GM03348 (cell line): Measurements from ENCODE around the gene LDLRAD4.

ENCODE experiments used
- DNase-seq: peaks from one replicate; pipeline ENCODE4 v3.0.0; 2012; ENCODE audit warnings: low spot score

Gene LDLRAD4

GRCh38 chr18:13218368-13218991, at the start of gene LDLRAD4:
Gene LDLRAD4 (plus strand): TSS chr18:13218760.
- DNase-seq: peak; percentile 48

GRCh38 chr18:13173578-13174145, 44.9 kb upstream of the LDLRAD4 start:
- DNase-seq: no peak

GRCh38 chr18:13175266-13175665, 43.3 kb upstream of the LDLRAD4 start:
- no peak for DNase-seq

- DNase-seq: no peak
These were observed 42.8 kb upstream of the LDLRAD4 start for GRCh38 chr18:13175754-13176210.

- no peak for DNase-seq
These were observed 41.7 kb upstream of the LDLRAD4 start for GRCh38 chr18:13176847-13177246.

- no peak for DNase-seq
These were observed 40.4 kb upstream of the LDLRAD4 start for GRCh38 chr18:13178197-13178596.

- DNase-seq: no peak
These were observed 39.6 kb upstream of the LDLRAD4 start for GRCh38 chr18:13178976-13179375.

- no peak for DNase-seq
These were observed 38.9 kb upstream of the LDLRAD4 start for GRCh38 chr18:13179566-13180113.

- DNase-seq: no peak
These were observed 37.8 kb upstream of the LDLRAD4 start for GRCh38 chr18:13180614-13181375.

- no peak for DNase-seq
These were observed 36.8 kb upstream of the LDLRAD4 start for GRCh38 chr18:13181765-13182164.

GRCh38 chr18:13183359-13183758, 35.2 kb upstream of the LDLRAD4 start:
- DNase-seq: no peak

GRCh38 chr18:13183790-13184189, 34.8 kb upstream of the LDLRAD4 start:
- DNase-seq: no peak

GRCh38 chr18:13184396-13184795, 34.2 kb upstream of the LDLRAD4 start:
- no peak for DNase-seq

GRCh38 chr18:13185675-13186198, 32.8 kb upstream of the LDLRAD4 start:
- no peak for DNase-seq

GRCh38 chr18:13186687-13187086, 31.9 kb upstream of the LDLRAD4 start:
- no peak for DNase-seq

GRCh38 chr18:13187498-13187897, 31.1 kb upstream of the LDLRAD4 start:
- DNase-seq: no peak

- no peak for DNase-seq
These were observed 27.5 kb upstream of the LDLRAD4 start for GRCh38 chr18:13191031-13191430.

- no peak for DNase-seq
These were observed 26.8 kb upstream of the LDLRAD4 start for GRCh38 chr18:13191779-13192178.

GRCh38 chr18:13192970-13193369, 25.6 kb upstream of the LDLRAD4 start:
- DNase-seq: no peak

- no peak for DNase-seq
These were observed 24.3 kb upstream of the LDLRAD4 start for GRCh38 chr18:13194239-13194638.

GRCh38 chr18:13198701-13199100, 19.9 kb upstream of the LDLRAD4 start:
- no peak for DNase-seq

GRCh38 chr18:13199169-13199568, 19.4 kb upstream of the LDLRAD4 start:
- DNase-seq: no peak

GRCh38 chr18:13201292-13201691, 17.3 kb upstream of the LDLRAD4 start:
- no peak for DNase-seq
